Mucosa of descending colon (tissue), 3 donors: ENCODE results near the gene TCF4. TPM values are rescaled to one million over a fixed set of nuclear protein-coding genes. Genes with fewer than 3 reads are reported as not detected.

ENCODE experiments used
- ATAC-seq: fragments of 200-7000 bp; cut with Tn5 transposase; one replicate; pipeline ENCODE4 v1.9.1; 2020; ENCODE audit warnings: mild to moderate bottlenecking, moderate library complexity
- DNase-seq, 3 donors: peaks; one replicate each; pipeline ENCODE4 v3.0.0-alpha.2; 2020
- H3K36me3 ChIP-seq: fragments of 200-600 bp; one replicate; pipeline ENCODE4 v1.8.0; 2021; ENCODE audit warnings: low read depth, mild to moderate bottlenecking
- H3K4me1 ChIP-seq: fragments of 200-600 bp; one replicate; pipeline ENCODE4 v1.8.0; 2021; ENCODE audit warnings: low read depth, mild to moderate bottlenecking
- H3K4me3 ChIP-seq: fragments of 200-600 bp; one replicate; pipeline ENCODE4 v1.8.0; 2021; ENCODE audit warnings: mild to moderate bottlenecking
- H3K9me3 ChIP-seq: fragments of 200-600 bp; one replicate; pipeline ENCODE4 v1.8.0; 2021; ENCODE audit warnings: mild to moderate bottlenecking
- intact Hi-C, 2 donors: fragments of 100-400 bp; cut with DNase I in 1 of 2; cut with micrococcal nuclease in 1 of 2; formaldehyde crosslinking; loops; one replicate each; pipeline versions ENCODE4 v1.11.0 to v1.11.1; 2022; cut with DNase I, micrococcal nuclease
- total RNA-seq, 3 donors: library from RNA; stranded (reverse); fragmentation: NEBNext Ultra II Directional in 2 of 3; extraction: Animal tissue kit (Norgen Biotek cat#: 25700) in 2 of 3; gene quantifications; one replicate each; pipeline versions ENCODE4 v1.2.1 to v1.2.4, GENCODE V29; 2021 to 2023
- TF ChIP-seq, protein P1 (sequence below): fragments of 200-600 bp; IDR thresholded peaks from one replicate; pipeline ENCODE4 v1.8.0; 2022; ENCODE audit warnings: antibody characterized with exemption, mild to moderate bottlenecking
- donor health status: DM: no; HTN: no; CAD: no; lungs with moderate emphysema.
- donor health status: DM: no; HTN: no; CAD: no.
- donor health status: DM: no; HTN: yes; CAD: no.

The TCF4 gene
- total RNA-seq, 3 donors from 2014 or later: 20.7 to 88.2 (median 24.6) TPM

DNA sequence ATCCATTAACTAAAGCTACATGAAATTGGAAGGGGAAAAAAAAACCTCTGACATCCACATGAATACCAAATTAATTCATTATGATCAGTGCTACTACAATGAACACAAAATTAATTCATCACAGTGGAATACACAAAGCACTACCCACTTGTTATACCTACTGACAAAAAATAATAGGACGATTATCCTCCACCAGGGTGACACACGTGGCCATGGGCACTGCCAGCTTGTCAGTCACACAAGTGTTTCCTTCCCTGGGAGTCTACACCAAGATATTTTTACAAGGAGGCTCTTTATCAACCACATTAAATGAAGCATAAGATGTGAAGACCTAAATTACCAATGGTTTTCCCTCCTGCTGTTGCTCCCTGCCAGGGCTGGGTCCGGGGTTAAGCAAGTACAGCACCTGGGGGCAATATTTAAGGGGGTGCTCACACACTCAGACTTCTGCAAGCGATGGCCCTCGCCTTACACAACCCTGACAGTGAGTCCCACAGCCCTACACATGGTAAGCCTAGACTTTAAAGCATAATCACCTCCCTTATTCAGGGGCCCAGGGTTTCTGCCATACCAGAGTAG lies 90.1 kb downstream of the TCF4 start:
- intact Hi-C loops: no loop called here
- Histone ChIP-seq H3K36me3 (no peaks in the 10 kb centered on the region), H3K9me3 (no peaks in the 10 kb centered on the region), H3K4me3 (no peak overlapping the region), H3K4me1 (no peaks in the 10 kb centered on the region)
- TF ChIP-seq, protein P1, sequence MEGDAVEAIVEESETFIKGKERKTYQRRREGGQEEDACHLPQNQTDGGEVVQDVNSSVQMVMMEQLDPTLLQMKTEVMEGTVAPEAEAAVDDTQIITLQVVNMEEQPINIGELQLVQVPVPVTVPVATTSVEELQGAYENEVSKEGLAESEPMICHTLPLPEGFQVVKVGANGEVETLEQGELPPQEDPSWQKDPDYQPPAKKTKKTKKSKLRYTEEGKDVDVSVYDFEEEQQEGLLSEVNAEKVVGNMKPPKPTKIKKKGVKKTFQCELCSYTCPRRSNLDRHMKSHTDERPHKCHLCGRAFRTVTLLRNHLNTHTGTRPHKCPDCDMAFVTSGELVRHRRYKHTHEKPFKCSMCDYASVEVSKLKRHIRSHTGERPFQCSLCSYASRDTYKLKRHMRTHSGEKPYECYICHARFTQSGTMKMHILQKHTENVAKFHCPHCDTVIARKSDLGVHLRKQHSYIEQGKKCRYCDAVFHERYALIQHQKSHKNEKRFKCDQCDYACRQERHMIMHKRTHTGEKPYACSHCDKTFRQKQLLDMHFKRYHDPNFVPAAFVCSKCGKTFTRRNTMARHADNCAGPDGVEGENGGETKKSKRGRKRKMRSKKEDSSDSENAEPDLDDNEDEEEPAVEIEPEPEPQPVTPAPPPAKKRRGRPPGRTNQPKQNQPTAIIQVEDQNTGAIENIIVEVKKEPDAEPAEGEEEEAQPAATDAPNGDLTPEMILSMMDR: no peak
- ATAC-seq (no peak), DNase-seq (no peak)

DNA sequence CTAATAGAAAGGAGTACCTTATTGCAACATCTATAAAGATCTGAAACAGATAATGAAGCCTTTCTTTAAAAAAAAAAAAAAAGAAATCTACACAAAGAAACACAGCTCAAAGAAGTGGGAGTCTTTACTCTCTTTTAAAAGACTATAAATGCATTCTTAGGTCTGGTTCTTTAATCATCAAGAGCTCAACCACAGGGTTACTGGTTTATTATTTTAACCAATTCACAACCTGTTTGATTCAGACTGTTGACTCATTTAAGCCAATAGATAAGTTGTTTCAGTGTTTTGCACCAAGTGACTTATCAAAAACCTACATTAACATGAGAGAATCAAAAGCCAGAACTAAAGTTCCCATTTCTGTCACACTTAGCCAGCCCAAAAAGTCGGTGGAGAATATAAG lies 93.1 kb downstream of the TCF4 start:
- ATAC-seq (no peak), DNase-seq (no peak)
- Histone ChIP-seq H3K36me3 (no peaks in the 10 kb centered on the region), H3K4me1 (no peaks in the 10 kb centered on the region), H3K9me3 (no peaks in the 10 kb centered on the region), H3K4me3 (no peak overlapping the region)
- TF ChIP-seq, protein P1: no peak
- intact Hi-C loops: no loop called here

DNA sequence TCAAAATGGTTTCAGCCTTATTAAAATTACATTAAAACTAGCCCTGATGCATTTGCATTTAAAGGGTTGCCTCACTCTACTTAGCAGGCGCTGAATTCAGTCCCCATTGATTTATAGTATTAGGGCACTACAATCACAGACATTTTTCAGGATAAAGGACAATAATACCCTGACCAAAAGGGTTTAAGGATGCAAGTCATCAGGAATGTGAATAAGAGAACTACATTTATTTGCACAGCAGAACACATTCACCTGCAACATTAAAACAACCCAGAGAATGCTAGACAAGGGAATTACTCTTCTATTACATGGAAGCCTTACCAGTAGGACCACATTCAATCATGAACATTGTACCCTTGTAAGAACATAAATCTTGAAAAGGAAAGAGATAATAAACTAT lies 93.6 kb downstream of the TCF4 start:
- TF ChIP-seq, protein P1: no peak
- intact Hi-C loops: no loop called here
- Histone ChIP-seq H3K4me1 (no peaks in the 10 kb centered on the region), H3K4me3 (no peak overlapping the region), H3K9me3 (no peaks in the 10 kb centered on the region), H3K36me3 (no peaks in the 10 kb centered on the region)
- ATAC-seq (no peak), DNase-seq (no peak)

DNA sequence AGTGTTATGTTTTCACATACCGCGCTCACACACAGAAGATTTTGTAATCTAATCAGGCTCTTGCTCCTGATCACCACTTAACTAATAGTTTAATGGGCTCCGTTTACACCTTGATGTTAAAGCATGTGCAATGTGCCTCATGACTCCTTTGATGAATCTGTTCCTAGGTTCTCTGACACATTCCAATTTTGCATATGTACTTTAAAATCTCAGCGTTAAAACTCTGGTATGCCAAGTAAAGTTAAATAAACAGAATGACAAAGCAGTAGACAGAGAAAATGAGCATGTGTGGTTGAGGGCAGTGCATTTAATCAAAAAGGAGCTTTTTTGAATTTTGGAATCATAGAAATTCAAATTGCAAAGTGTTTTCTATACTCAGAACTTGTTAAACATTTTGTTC lies 96.4 kb downstream of the TCF4 start:
- DNase-seq (no peak), ATAC-seq (no peak)
- Histone ChIP-seq H3K4me3 (no peak overlapping the region), H3K9me3 (no peaks in the 10 kb centered on the region), H3K4me1 (no peaks in the 10 kb centered on the region), H3K36me3 (no peaks in the 10 kb centered on the region)
- TF ChIP-seq, protein P1: no peak
- intact Hi-C loops: no loop called here

DNA sequence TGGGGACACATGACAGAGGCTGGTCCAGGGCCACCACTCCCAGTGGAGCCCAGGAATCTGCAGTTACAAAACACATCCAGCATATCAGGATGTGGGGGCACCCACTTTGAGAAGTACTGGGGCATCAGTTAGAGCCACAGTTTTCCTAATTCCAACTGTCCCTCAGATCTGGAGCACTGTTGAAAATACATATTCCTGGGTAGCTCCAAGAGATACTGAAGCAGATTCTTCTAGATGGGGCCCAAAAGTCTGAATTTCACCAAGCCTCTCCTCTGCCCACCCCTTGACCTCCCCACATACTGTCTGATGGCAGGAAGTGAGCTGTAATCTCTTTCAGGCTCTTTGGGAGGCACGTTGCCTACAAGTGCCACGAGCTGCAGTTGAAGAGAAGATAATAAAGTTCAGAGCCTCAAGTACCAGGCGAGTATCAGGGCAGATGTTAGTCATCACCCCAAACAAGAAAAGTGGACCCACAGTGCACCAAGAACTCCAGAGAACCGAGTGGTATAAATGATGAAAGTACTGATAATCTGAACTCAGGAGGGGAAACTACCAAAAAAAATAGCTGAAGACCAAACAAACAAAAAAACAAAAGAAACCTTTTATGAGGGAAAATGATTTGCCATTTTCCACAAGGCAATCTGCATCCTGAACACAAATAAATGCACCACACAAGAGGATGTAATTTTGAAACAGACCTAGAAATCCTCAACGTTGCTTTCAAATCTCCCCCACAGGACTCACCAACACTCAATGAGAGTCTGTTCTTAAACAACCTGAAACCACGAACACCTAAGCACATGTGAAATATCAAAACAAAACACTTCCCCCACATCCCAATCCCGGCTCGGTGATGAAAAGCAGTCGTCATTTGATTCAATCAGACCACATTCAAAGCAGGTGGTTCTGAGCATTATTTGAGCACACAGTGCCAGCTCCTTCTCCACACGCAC lies 98.7 kb downstream of the TCF4 start:
- no peak overlapping the region for H3K4me3 ChIP-seq
- H3K36me3 ChIP-seq: no peaks in the 10 kb centered on the region
- H3K4me1 ChIP-seq: no peaks in the 10 kb centered on the region
- no peaks in the 10 kb centered on the region for H3K9me3 ChIP-seq
- intact Hi-C loops: no loop called here
- ATAC-seq (no peak), DNase-seq (no peak)
- TF ChIP-seq, protein P1: no peak
